A673 (cell line): ENCODE measurements around the gene MTAP.

Source experiments
- CTCF ChIP-seq: fragments of 300-800, 200-600 bp; sonication (generic); conservative IDR thresholded peaks from 2 replicates; pipeline ENCODE4 v1.5.1; 2017; ENCODE audit warnings: low read depth, mild to moderate bottlenecking, antibody characterized with exemption, low read length, moderate library complexity, mixed read lengths
- EZH2 ChIP-seq: fragments of 200-600 bp; sonication (generic); IDR thresholded peaks from 2 replicates; pipeline ENCODE4 v1.6.1; 2017; ENCODE audit warnings: borderline replicate concordance, low read depth, mild to moderate bottlenecking, mixed read lengths, antibody characterized with exemption, low read length; ENCODE audit not compliant: poor library complexity, severe bottlenecking

- no peak for TF ChIP-seq CTCF
- TF ChIP-seq EZH2, result no peak
Measured at GRCh38 chr9:21781656-21782055, 20.8 kb upstream of the MTAP start.
